Stimulated activated CD4-positive, alpha-beta T cell treated with anti-CD3 and anti-CD28 coated beads, Interleukin-15, amount 100 ng/mL, for 24 hours (primary cell): Measurements from ENCODE around the gene NPAS3.

Experiments
- DNase-seq: peaks from one replicate; pipeline ENCODE4 v3.0.0-alpha.2; 2020

NPAS3 gene

DNA sequence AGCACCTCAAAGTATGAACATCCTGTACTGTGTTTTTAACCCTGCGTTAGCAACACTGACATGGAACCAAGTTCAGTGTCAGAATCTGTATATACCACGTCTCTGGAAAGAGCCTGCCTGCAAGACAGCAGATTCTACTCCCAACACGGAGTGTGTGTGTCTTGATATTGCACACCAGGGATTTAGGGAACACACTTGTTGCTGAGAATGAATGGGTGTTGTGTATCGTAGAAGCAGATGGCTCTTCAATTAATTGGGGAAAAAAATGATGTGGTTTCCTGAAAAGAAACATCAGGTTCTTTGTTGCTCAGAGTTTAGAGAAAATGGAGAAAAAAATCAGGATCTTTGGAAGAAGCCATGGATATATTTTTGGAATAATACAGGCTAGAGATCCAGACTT is 841.4 kb downstream of the NPAS3 start:
- no peak for DNase-seq

DNA sequence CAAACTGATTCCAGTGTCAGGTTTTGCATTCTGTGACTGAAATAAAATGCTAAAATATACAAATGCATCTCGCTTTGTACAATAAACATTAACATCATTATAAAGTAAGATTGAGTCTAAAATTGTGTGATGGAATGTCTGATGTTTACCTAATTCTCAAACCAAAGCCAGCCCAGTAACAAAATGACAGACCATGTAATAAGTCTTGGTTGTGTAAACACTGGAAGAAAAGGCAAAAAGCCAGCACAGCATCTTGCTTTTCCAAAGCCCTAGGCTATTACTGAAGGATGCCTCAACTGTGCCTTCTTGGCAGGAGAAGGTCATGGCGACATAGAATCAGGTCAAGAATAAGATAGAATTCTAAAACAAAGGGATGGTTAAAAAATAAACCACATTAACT is 842.6 kb downstream of the NPAS3 start:
- DNase-seq: no peak

DNA sequence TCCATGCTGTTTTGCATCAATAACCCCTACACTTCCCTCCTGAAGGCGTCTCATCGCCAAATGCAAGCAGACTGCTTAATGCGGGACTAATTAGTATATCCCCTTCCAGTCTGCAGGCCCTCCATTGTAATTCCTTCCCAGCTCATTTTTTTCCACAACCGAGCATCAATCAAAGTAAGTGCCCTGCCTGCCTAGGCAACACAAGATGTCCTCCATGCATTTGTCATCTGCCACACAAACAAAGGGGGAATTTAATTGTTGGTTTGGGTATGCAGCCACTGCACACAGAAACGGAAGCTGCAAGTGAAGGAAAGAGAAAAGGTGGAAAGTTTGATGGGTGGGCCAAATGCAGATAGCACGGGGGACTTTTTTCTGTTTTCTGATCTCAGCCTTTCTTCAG is 844.2 kb downstream of the NPAS3 start:
- DNase-seq: no peak

DNA sequence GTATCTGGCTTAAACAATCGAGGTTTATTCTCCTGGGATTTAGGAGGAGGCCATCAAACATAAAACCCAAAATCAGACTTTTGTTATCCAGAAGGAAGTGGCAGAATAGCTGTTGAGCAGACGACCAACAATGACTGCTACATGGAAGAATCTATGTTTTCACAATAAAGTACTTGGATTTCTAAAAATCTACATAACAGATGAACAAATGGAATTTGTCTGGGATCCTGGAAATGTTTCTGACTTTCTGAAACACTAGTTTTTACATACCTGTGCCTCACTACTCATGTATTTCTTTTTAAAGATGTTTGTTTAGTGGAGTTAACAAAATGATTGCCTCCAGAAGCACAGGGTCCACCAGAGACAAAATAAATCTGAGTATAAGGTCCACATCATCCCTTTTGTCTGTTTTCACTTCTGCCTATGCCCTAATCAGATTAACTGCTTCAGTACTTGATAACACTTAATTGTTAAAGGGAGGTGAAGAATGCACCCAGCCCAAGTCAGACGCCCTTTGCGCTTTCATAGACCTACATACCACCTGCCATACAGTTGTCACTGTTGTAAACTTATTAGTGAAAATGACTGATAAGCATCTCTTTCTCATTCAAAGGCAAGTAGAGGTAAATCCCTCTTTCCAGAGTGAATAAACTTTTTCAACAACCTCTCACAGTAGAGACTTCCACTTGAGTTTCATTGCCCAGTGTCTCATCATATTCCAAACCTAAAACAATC is 847.6 kb downstream of the NPAS3 start:
- DNase-seq: no peak

DNA sequence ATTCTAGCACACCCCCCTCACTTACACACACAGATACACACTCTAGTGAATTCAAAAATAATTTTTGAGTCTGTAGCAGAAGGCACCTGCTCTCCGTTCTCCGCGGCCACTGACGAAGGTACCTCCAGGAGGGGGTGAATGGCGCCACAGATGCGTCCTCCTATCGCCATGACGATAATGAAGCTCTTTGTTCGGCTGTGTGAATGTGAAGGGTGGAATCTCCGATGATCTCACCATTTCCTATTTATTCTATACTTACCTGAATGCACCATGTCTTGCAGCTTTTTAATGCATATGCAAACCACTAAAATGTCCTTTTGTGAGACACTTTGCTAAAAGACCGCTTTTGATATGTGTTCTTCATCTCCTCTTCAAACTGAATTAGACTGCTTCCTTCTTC is 849.5 kb downstream of the NPAS3 start:
- DNase-seq: no peak

DNA sequence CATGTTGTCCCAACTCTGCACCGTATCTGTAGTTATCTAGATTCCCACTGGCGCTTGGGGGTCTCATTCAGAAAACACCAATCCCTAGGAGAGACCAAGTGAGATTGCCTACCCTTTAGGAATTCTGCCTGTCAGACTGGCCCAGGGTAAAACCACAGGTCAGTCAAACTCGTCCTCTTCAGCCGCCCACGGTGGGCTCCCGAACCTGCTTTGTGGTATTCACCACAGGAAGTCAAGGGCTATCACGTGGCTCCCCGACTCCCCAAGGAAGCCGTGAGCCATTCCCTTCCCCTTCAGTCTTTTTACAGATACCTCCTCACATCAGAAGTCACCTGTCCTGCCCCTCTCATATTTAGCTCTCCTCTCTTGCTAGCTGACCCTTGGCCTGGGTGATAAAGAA is 852.3 kb downstream of the NPAS3 start:
- no peak for DNase-seq

DNA sequence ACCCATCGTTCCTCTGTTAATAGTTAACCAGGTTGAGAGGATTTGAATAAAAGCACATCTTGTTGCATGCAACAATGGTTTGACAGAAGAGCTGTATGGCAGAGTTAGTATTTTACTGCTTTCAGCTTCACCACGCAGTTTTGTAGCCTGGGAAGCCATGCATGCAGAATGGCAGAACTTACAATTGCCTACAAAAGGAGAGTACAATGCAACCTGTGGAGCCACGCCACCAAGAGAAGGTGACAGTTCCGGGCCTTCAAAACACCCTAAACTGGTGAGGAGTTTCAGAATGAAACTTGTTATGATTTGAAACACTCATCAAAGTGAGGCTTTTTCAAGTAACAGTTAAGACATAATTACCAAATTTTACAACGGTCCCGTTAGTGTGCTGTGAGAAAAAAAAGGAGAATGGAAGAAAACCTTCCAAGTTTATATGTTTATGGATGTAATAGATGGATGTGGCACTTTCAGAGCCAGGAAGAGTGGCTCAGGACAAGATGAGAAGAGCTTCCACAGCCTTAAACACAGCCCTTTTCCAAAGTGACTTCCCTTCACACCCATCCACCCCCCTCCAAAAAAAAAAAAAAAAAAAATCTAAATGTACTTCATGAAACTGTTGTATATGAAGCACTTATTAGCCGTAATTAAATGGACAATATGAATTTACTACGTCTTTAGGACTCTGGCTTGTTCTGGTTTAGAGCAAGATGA is 853.5 kb downstream of the NPAS3 start:
- no peak for DNase-seq

DNA sequence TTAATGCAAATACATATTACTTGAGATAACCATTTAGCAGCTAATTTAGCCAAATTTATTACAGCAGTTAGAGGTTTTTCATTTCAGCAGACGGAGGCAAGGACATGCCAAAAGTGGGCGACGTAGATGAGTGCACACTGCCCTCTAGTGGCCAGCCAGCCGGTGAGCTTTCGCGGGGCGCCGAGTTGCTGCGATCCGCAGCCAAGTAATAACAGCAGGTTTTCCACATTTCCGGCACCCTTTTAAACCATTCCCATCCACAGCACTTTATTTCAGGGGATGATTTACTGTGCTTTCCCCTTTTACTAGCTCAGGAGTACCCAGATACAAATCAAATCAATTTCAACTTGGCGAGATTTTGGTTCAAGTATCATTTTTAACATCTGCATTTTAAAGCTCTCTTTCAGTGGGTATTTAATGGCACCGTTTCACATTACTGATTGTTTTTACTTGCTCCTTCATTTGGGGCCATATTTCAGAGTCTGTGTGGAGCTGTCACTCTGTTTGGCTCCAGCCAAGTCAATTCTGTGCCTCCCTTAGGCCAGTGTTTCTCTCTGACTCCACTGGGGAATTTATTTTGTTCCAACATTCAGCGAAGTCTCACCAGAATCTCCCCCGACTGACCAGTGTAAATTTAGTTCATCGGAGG is 854.2 kb downstream of the NPAS3 start:
- DNase-seq: peak; percentile 81

DNA sequence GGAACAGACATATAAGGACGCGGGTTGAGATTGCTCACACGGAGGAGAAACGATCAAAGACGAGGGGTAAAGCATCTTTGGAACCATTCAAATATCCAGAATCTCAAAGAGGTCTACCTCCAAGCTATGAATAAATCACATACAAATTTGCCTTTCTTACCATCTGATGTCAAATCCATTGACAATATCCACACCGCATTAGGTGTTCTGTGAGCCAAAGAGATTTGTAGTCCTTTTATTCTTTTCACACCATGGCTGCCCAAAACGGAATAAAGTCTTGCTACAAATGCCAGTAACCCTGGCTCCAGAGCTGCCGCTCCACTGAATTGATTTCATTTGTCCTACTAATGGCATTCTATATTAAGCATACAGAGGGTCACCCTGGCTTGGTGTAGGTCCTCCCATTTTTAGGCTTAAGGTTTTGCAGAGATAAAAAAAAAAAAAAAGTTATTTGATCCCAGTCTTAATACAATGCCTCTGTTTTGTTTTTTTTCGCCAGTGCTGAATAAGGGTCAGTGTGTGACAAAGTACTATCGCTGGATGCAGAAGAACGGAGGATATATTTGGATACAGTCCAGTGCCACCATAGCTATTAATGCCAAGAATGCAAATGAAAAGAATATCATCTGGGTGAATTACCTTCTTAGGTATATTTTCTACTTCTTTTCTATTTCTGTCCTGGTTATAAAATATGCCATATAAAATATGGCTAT is 854.9 kb downstream of the NPAS3 start:
- DNase-seq: no peak

DNA sequence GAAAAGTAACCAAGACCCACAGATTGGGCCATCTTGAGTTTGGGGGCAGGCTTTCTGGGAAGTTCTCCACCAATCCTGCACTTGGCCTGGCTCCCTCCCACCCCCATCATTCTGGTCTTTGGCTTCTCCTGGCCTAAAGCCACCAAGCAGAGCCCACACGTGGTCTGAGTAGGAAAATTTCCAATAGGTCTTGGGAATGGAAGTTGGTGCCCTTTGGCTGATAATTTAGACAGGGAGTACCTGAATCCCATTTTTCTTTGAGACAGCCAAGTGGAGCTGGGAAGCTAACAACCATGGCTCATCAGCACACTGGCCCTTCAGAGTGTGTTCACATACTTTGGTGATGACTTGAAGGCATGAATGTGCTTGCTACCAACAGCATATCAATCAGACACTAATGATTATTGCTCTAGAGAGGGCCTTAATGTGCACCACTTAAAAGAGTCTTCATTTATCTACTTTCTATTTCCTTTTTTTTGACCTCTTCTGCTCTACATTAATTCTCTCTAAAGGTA is 856.2 kb downstream of the NPAS3 start:
- no peak for DNase-seq

DNA sequence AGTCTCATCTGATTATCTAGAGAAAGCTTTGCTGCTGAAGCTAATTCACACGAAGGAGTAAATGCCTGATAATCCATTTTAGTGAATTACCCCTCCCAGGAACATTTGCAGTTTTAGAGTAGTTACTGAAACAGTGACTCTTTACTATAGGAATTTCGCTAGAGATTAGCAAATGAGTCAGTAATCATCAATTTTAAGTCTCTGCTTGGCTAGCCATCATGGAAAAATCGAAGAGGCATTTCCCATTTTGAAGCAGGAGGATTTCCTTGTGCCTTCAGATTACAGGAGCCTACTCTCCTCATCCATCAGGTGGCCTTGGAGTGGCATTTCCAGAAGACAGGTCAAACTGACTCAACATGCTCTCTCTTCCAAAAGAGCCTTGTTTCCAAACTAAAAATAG is 857.7 kb downstream of the NPAS3 start:
- no peak for DNase-seq

DNA sequence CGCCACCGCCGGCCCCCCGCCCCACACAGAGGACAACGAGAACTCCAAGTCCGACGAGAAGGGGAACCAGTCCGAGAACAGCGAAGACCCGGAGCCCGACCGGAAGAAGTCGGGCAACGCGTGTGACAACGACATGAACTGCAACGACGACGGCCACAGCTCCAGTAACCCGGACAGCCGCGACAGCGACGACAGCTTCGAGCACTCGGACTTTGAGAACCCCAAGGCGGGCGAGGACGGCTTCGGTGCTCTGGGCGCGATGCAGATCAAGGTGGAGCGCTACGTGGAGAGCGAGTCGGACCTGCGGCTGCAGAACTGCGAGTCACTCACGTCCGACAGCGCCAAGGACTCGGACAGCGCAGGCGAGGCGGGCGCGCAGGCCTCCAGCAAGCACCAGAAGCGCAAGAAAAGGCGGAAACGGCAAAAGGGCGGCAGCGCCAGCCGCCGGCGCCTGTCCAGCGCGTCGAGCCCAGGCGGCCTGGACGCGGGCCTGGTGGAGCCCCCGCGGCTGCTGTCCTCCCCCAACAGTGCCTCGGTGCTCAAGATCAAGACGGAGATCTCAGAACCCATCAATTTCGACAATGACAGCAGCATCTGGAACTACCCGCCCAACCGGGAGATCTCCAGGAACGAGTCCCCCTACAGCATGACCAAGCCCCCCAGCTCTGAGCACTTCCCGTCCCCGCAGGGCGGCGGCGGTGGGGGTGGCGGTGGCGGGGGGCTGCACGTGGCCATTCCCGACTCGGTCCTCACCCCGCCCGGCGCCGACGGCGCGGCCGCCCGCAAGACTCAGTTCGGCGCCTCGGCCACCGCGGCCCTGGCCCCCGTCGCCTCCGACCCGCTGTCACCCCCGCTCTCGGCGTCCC is 861.3 kb downstream of the NPAS3 start:
- no peak for DNase-seq

DNA sequence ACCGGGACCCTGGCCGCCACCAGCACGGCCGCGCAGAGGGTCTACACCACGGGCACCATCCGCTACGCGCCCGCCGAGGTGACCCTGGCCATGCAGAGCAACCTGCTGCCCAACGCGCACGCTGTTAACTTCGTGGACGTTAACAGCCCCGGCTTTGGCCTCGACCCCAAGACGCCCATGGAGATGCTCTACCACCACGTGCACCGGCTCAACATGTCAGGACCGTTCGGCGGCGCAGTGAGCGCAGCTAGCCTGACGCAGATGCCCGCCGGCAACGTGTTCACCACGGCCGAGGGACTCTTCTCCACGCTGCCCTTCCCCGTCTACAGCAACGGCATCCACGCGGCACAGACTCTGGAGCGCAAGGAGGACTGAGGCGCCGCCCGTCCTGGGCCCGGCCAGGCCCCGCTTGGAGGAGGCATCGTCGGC is 862.1 kb downstream of the NPAS3 start:
- no peak for DNase-seq

DNA sequence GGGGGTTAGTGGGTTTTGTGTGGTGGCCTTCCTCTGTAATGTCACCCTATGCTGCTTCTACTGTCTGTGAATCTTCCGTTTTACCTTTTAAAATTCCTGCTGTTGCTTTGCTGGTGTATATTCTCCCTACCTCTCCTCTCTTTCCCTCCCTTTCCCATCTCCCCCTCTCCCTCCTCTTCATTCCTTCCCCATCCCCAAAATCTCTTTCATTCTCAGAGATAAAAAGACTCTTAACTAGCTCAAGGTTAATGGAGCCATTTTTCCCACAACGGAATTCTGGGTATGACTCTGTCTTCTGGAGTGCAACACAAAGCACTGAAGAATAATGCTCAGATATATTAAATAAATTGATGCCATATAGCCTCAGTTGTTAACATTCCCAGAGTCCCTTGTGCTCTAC is 864.1 kb downstream of the NPAS3 start:
- no peak for DNase-seq

DNA sequence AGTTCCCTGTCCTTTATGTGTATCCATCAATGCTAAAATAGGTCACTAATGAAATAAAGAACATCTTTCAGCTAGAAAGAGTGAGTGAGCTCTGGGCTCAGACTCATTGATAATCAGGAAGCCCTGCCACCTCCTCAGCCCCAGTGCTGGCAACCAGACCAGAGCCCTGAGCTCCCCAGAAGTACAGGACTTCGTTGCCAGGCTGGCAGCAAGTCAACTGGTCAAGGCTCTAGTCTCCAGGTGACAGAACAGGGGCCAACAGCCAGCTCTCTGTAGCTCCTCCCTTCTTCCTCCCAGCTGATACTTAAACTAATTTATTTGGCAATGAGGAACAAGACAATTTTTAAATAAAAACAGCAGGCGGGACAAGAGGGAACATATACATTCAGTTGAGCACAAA is 866.9 kb downstream of the NPAS3 start:
- DNase-seq: no peak

DNA sequence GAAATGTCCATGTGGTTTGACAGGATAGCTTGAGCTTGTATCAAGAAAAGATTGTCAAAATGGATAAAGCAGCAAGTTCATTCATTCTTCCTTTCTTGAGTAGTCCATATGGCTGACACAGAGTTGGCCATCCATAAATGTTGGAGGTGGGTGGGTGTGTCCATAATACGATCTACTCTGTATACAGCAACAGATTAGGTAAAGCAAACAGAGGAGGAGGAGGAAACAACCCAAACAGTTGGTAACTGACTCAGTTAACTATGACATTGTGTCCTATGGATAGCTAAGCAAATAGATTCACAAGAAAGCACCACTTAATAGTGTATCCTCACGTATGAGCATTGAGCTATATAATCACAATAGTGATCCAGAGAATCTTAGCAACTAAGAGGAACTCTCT is 868.2 kb downstream of the NPAS3 start:
- no peak for DNase-seq

DNA sequence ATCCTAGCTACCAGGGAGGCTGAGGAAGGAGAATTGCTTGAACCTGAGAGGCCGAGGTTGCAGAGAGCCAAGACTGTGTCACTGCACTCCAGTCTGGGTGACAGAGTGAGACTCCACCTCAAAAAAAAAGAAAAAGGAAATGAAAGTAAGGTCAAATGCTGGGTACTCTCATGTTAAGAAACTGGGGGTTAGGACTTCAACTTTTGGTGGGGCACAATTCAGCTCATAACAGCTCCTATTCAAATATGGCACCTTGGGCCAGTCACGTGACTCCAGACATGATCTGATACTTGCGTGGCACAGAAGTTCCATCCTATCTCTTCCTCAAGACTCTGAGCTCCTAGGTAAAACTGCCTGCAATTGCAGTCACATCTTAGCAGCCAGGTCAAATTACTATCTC is 869.5 kb downstream of the NPAS3 start:
- DNase-seq: no peak

DNA sequence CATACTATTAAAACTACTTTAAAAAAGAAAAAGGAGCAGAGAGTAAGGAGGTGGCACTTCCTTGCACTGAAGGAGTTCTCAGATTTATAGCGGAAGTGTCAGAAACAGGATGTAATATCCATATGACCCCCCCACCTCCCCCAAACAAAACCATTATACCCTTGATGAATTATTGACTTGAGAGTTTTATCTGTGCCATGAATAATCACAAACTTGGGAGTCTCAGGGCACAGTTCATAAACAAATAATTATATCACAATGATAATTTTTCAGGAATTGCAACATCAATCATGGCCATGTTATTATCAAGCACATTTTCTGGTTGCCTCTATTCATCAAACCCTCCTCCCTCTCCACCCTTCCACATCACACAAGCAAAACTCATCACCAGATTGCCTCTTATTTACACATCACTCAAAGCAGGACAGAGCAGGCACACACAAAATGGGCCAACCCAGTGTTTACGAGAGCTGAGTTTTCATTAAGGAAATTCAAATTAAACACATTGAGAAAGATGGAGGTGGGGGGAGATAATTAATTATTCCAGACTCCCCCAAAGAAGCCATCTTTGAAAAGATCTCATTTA is 870.8 kb downstream of the NPAS3 start:
- no peak for DNase-seq

DNA sequence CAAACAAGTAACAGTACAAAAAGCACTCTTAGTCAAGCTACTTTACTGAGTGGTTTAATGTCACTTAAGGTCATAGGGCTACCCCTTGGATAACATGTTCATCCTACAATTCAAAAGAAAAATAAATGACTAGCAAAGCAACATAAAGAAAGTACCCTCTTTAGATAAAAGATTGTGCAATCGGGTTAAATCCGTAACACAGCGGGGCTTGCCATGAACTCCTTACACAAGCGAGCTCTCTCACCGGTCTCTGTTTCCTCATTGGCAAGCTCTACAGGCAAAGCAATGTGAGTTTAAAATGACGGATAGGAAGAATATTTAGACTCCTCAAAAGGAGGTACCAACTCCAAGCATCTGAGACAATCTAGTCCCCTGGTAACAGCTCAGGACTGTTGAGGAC is 871.6 kb downstream of the NPAS3 start:
- DNase-seq: no peak

DNA sequence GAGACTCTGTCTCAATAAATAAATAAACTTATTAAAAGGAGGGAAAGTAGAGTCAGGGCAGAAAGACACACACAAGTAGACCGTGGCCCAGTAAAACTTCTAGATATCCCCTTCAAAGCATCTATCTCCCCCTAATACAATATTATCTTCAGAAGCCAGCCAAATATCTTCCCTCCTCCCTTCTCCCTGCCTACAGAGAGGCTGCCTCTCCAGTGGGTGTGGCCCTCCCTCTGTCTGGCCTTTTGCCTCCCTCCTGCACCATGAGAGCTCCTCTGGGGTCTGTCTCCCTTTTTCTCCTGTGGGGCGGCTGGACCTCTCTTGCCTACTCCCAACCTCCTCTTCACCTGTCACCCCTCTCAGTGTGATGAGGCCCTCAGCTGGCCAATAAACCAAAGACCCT is 873.0 kb downstream of the NPAS3 start:
- no peak for DNase-seq

DNA sequence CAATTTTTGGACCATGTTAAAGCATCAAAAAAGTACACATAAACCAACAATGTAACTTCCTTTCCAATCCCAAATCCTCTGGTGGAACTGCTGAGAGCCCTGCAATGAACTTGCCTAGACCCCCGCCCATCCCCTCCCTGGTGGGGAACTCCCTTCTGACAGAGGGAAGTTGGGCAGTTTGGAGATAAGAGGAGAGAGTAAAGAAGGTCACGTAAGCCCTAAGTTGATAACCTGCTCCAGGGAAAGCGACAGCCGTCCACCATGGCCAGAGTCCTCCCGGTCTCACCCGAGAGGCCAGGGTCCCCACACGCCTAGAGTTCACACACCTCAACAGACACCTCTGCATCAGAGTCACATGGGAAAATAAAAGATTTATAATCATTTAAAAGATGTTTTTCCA is 873.5 kb downstream of the NPAS3 start:
- DNase-seq: no peak

DNA sequence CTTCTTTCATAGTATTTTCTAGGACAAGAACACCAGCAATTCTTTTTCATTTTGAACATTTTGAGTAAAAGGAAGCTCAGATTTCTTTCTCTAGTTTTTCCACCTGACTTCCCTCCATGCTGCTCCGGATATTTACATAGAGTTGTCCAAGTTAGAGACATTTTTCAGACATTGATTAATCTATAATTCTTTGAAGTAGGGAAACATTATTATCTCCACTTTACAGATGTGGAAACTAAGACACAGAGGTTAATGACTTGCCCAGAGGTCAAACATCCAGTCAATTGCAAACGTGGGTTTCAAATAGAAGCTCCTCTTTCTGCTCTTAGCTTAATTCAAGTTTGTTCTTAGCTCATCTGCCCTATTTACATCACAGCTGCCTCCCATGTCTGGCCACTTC is 873.9 kb downstream of the NPAS3 start:
- no peak for DNase-seq
